K562 (cell line): ENCODE data around the gene MEX3A. TPM values are rescaled to one million over a fixed set of nuclear protein-coding genes. Genes with fewer than 3 reads are reported as not detected.

Source experiments
- ARNT ChIP-seq, 2 experiments: fragments of 450-650 bp; IDR thresholded peaks; 2 replicates each; pipeline ENCODE4 v1.6.1; 2016; ENCODE audit warnings: mild to moderate bottlenecking in 1 of 2
- ASH1L ChIP-seq: fragments of 450-650 bp; IDR thresholded peaks from 2 replicates; pipeline ENCODE4 v1.6.1; 2018; ENCODE audit warnings: borderline replicate concordance, mild to moderate bottlenecking, low read depth; ENCODE audit not compliant: partially characterized antibody
- MYC ChIP-seq, 2 experiments: fragments of 250-450 bp in 1 of 2; sonication (Bioruptor Pico) in 1 of 2; IDR thresholded peaks; 2 replicates each; pipeline versions ENCODE4 v1.5.1 to v1.6.1; 2012 to 2021; ENCODE audit warnings: low read depth in 2 of 2, borderline replicate concordance in 1 of 2, improper control_type of control experiment in 1 of 2, low read length in 1 of 2, mild to moderate bottlenecking in 1 of 2, moderate library complexity in 1 of 2
- NR3C1 ChIP-seq: sonication (generic); formaldehyde crosslinking; IDR thresholded peaks from 2 replicates; pipeline ENCODE4 v1.8.1; 2022; ENCODE audit warnings: missing genetic modification reagents
- PML ChIP-seq: IDR thresholded peaks from 2 replicates; pipeline ENCODE4 v1.6.1; 2012; ENCODE audit warnings: low read length, inconsistent platforms
- POLR2A ChIP-seq: fragments of 450-650 bp; conservative IDR thresholded peaks from 2 replicates; pipeline ENCODE4 v1.6.1; 2016
- RBM17 ChIP-seq: fragments of 200-400 bp; formaldehyde crosslinking; IDR thresholded peaks from 2 replicates; pipeline ENCODE4 v1.6.1; 2017; ENCODE audit warnings: low read depth, mild to moderate bottlenecking, low read length, borderline replicate concordance
- SNRNP70 ChIP-seq: fragments of 200-400 bp; formaldehyde crosslinking; optimal IDR thresholded peaks from 2 replicates; pipeline ENCODE3; 2017; ENCODE audit warnings: low read depth, low read length
- TEAD1 ChIP-seq, 2 experiments: fragments of 450-650 bp in 1 of 2; sonication (generic) in 1 of 2; formaldehyde crosslinking; IDR thresholded peaks; 2 replicates each; pipeline versions ENCODE4 v1.4.0 to v1.8.0; 2020 to 2022; ENCODE audit warnings: mild to moderate bottlenecking in 2 of 2, missing genetic modification reagents in 1 of 2
- TGIF2 ChIP-seq: sonication (generic); formaldehyde crosslinking; IDR thresholded peaks from 2 replicates; pipeline ENCODE4 v1.8.1; 2022; ENCODE audit warnings: mild to moderate bottlenecking, missing genetic modification reagents, moderate library complexity
- ZNF3 ChIP-seq: fragments of 250-450 bp; sonication (Bioruptor Pico); IDR thresholded peaks from 2 replicates; pipeline ENCODE4 v1.5.0; 2021; ENCODE audit warnings: mild to moderate bottlenecking, moderate library complexity
- polyA plus RNA-seq, 8 experiments: library from polyadenylated mRNA; depleted of rRNA in 4 of 8; stranded (reverse) in 5 of 8; unstranded in 3 of 8; fragments of >200 nt; fragmentation: Nextera tagmentation in 2 of 8; fragmentation: Illumina TruSeq in 1 of 8; extraction: Ambion mirVana in 2 of 8; extraction: Trizol in 1 of 8; gene quantifications; 2 replicates each; pipeline versions ENCODE4 v1.2.1 to v1.2.3, GENCODE V29; 2011 to 2014; ENCODE audit warnings: inconsistent platforms in 1 of 8, missing spikeins in 1 of 8
- total RNA-seq, 7 experiments: library from RNA; depleted of rRNA in 6 of 7; stranded (reverse); fragments of >200 nt in 6 of 7; fragmentation: Illumina TruSeq in 2 of 7; extraction: Trizol in 2 of 7; gene quantifications; 2 replicates each; pipeline versions ENCODE4 v1.2.1 to v1.2.3, GENCODE V29; 2011 to 2021; ENCODE audit warnings: low replicate concordance in 1 of 7
- TF ChIP-seq, protein P1 (sequence below): sonication (generic); formaldehyde crosslinking; IDR thresholded peaks from 2 replicates; pipeline ENCODE4 v1.8.0; 2022; ENCODE audit warnings: mild to moderate bottlenecking, low read depth, missing genetic modification reagents
- TF ChIP-seq, protein P2 (sequence below): fragments of 450-650 bp; conservative IDR thresholded peaks from 2 replicates; pipeline ENCODE4 v1.6.1; 2016; ENCODE audit warnings: missing genetic modification characterization, low read depth, mild to moderate bottlenecking, control low read depth, missing compliant biosample characterization
- TF ChIP-seq, protein P3 (sequence below): fragments of 450-650 bp; IDR thresholded peaks from 2 replicates; pipeline ENCODE4 v1.6.1; 2016; ENCODE audit warnings: antibody characterized with exemption
- TF ChIP-seq, protein P4 (sequence below), 2 experiments: IDR thresholded peaks; 2 replicates each; pipeline ENCODE4 v1.6.1; 2012; ENCODE audit warnings: improper control_type of control experiment in 2 of 2, low read depth in 2 of 2, low read length in 2 of 2, borderline replicate concordance in 1 of 2
- TF ChIP-seq, protein P5 (sequence below): fragments of 250-450 bp; sonication (Bioruptor Pico); IDR thresholded peaks from 2 replicates; pipeline ENCODE4 v1.5.1; 2021; ENCODE audit warnings: mild to moderate bottlenecking

Gene MEX3A
- total and polyA plus RNA-seq, 9 of the 15 experiments (the other 6 are each of a cell fraction or from before 2014, with no cell fraction given) = 0.36 to 13.7 (median 5.2) TPM

DNA sequence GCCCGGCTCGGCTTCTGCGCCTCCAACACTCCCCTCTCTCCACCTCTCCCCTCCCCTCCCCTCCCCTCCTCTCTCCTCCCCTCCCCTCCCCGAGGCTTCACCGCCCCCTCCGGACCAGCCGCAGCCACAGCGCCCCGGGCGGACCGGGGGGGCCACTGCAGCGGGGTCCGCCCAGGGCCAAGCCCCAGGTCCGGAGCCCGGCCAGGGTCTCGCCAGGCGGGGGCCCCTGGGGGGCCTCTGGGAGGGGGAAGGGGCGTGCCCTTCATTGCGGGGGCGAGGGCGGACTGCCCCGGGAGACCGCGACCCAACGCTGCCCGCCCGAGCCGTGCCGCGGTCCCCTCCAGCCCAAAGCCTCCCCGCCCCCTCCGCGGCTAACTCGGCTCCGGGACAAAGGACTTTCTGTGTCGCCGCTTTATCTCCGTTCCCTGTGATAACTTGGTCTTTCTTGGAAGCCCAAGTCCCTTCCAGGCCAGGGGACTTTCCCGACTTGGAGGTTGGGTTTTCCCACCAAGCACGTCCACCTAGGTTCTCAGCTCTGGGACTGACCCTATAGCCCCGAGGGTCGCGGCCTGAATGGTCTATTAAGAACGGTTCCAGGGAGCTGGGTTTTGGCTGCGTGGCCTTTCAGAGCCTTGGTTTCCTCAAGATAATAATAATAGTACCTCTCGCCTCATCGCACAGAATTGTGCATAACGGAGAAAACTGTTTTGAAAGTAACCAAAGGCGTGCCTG is 28.3 kb downstream of the MEX3A start, which contains the start of gene UBQLN4 (continued):
- TF ChIP-seq TEAD1 (CRISPR knock-in tag; IDR thresholded peaks at IDR 0.05) (no peak), ASH1L (no peak), SNRNP70 (no peak), ARNT (IDR thresholded peaks at IDR 0.05) (no peak; a peak in 2 of 4 replicates), POLR2A (peak; percentile 60; the same call in 1 of the 2 replicates), ZNF3 (CRISPR knock-in tag) (no peak), NR3C1 (CRISPR knock-in tag) (no peak), MYC (IDR thresholded peaks at IDR 0.05; ENCODE audit: low read depth, low read length) (no peak), MYC (CRISPR knock-in tag; IDR thresholded peaks at IDR 0.05; ENCODE audit: borderline replicate concordance, low read depth) (no peak), RBM17 (no peak), PML (peak; percentile 63), TGIF2 (CRISPR knock-in tag) (0 out of 2 replicates have a peak, but pooled peaks have one; percentile 48)
- TF ChIP-seq, protein P1, sequence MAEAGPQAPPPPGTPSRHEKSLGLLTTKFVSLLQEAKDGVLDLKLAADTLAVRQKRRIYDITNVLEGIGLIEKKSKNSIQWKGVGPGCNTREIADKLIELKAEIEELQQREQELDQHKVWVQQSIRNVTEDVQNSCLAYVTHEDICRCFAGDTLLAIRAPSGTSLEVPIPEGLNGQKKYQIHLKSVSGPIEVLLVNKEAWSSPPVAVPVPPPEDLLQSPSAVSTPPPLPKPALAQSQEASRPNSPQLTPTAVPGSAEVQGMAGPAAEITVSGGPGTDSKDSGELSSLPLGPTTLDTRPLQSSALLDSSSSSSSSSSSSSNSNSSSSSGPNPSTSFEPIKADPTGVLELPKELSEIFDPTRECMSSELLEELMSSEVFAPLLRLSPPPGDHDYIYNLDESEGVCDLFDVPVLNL (CRISPR knock-in tag) = no peak
- TF ChIP-seq, protein P2, sequence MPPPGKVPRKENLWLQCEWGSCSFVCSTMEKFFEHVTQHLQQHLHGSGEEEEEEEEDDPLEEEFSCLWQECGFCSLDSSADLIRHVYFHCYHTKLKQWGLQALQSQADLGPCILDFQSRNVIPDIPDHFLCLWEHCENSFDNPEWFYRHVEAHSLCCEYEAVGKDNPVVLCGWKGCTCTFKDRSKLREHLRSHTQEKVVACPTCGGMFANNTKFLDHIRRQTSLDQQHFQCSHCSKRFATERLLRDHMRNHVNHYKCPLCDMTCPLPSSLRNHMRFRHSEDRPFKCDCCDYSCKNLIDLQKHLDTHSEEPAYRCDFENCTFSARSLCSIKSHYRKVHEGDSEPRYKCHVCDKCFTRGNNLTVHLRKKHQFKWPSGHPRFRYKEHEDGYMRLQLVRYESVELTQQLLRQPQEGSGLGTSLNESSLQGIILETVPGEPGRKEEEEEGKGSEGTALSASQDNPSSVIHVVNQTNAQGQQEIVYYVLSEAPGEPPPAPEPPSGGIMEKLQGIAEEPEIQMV = no peak
- TF ChIP-seq, protein P3, sequence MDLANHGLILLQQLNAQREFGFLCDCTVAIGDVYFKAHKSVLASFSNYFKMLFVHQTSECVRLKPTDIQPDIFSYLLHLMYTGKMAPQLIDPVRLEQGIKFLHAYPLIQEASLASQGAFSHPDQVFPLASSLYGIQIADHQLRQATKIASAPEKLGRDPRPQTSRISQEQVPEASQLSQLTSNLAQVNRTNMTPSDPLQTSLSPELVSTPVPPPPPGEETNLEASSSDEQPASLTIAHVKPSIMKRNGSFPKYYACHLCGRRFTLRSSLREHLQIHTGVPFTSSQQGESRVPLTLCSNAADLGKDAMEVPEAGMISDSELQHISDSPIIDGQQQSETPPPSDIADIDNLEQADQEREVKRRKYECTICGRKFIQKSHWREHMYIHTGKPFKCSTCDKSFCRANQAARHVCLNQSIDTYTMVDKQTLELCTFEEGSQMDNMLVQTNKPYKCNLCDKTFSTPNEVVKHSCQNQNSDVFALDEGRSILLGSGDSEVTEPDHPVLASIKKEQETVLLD = peak; percentile 13; the same call in 1 of the 2 replicates
- TF ChIP-seq, protein P4, sequence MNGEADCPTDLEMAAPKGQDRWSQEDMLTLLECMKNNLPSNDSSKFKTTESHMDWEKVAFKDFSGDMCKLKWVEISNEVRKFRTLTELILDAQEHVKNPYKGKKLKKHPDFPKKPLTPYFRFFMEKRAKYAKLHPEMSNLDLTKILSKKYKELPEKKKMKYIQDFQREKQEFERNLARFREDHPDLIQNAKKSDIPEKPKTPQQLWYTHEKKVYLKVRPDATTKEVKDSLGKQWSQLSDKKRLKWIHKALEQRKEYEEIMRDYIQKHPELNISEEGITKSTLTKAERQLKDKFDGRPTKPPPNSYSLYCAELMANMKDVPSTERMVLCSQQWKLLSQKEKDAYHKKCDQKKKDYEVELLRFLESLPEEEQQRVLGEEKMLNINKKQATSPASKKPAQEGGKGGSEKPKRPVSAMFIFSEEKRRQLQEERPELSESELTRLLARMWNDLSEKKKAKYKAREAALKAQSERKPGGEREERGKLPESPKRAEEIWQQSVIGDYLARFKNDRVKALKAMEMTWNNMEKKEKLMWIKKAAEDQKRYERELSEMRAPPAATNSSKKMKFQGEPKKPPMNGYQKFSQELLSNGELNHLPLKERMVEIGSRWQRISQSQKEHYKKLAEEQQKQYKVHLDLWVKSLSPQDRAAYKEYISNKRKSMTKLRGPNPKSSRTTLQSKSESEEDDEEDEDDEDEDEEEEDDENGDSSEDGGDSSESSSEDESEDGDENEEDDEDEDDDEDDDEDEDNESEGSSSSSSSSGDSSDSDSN (IDR thresholded peaks at IDR 0.05; ENCODE audit: borderline replicate concordance in 1 of 2, low read depth in 2 of 2, low read length in 2 of 2) = 0 out of 4 replicates have a peak, but pooled peaks of 1 of the 2 experiments have one; percentile 6
- TF ChIP-seq, protein P5, sequence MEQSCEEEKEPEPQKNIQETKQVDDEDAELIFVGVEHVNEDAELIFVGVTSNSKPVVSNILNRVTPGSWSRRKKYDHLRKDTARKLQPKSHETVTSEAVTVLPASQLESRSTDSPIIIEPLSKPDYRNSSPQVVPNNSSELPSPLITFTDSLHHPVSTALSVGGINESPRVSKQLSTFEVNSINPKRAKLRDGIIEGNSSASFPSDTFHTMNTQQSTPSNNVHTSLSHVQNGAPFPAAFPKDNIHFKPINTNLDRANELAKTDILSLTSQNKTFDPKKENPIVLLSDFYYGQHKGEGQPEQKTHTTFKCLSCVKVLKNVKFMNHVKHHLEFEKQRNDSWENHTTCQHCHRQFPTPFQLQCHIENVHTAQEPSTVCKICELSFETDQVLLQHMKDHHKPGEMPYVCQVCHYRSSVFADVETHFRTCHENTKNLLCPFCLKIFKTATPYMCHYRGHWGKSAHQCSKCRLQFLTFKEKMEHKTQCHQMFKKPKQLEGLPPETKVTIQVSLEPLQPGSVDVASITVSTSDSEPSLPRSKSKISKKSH = no peak
